Stimulated activated CD8-positive, alpha-beta memory T cell treated with anti-CD3 and anti-CD28 coated beads, Interleukin-12 subunit alpha, Interleukin-12 subunit beta, amount 100 ng/mL, for 24 hours (primary cell): ENCODE measurements around the gene CFAP92.

ENCODE experiments used
- DNase-seq: peaks from one replicate; pipeline ENCODE4 v3.0.0-alpha.2; 2020; ENCODE audit errors: extremely low read depth

Gene CFAP92

DNA sequence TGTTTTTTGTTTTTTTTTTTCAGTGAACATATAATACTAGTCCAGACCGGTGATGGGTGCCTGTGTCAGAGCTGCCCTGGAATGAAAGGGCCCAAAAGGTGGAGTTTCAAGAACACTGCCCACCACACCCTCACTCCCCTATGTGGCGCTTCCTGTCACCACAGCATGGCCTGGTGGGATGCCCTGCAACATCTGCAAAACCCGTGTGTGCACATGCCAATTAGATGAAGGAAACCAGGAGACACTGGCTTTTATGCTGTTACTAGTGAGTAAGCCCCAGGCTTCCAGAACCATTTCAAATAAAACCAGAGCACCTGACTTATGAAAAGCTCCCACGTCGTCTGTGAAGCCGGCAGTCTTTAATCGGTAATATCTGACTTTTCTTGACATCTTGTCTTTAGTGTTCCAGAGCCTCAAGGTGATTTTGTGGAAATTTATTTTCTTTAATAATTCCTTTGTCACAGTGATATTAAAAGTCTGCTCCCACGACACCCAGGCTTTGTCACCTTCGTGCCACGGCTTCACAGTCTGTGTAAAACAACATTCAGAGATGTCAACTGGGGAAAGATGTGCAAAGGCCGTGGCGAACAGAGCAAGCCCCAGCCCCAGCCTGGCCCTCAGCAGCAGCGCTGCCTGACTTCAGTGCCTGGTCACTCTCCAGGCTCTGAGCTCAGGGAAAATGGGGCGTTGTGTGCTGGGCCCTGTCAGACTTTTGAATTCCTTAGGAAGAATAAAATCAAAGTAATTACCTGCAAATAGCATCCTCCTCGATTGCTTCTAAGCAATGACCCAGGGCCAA lies 6.4 kb downstream of the CFAP92 start:
- DNase-seq, result no peak

GRCh38 chr3:128984596-128984995 lies 9.3 kb downstream of the CFAP92 start:
- no peak for DNase-seq

DNA sequence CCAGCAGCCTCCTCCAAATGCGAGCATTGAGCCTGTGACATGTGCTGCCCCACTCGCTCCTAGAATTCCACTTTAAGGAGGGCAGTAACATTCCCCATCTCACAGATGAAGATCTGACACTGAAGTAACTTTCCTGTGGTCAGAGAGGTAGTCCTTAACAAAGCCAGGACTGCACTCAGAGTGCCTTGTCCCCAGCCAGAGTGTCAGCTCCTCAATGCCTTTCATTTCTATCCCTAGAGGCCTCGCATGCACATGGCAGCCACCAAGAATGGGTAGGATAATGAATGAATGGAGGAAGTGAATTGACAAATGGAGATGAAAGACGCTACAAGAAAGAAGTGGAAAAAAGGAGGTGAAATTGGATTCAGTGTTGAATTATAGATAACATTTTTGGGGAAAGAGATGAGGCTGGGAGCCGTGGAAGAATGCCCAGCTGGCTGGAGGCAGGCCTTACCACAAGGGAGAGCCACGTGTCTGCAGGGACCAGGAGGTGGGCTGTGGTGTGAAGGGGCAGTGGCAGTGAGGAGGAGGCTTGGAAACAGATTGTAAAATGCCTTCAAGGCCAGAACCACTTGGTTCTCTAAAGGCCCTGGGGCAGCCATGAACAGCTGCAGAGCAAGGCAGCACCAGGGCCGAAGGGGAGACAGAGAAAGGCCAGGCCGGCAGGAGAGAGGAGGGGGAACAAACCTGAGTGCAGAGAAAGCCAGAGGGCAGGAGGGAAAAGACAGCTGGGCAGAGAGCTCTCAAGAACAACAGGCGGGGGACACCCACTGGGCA lies 10.4 kb downstream of the CFAP92 start:
- DNase-seq, result no peak

GRCh38 chr3:128975276-128975675 lies 18.6 kb downstream of the CFAP92 start:
- DNase-seq, result no peak

GRCh38 chr3:128973988-128974564 lies 19.8 kb downstream of the CFAP92 start:
- DNase-seq, result no peak

DNA sequence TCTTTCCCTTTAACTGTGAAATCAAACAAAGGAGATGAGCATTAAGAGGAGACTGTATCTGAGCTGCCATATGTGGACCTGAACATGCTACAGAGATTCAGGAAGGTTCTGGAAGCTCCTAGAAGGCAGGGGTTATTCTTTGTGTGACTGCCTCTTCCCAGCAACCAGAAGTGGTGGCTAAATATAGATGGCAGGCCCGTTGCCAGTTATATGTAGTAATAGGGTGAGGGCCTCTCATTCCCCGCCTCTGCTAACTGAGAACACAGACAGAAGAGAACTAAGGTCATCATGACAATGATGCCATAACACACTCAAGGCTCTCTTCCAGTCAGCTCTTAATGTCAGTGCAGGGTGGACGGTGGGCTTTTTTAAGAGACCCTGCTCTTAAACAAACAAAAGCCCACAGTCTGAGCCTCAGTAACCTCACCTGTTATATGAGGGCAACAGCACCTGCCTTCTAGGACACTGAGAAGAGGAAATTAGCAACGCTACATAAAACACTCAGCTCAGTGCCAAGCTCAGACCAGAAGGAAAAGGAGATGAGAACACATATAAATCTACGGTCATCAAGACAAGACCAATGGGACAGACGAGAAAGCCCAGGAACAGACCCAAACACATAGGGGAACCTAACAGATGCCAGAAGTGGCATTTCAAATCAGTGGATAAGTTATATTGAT lies 22.3 kb downstream of the CFAP92 start:
- no peak for DNase-seq

- DNase-seq, result no peak
These were observed 23.2 kb downstream of the CFAP92 start for GRCh38 chr3:128970740-128971047.

DNA sequence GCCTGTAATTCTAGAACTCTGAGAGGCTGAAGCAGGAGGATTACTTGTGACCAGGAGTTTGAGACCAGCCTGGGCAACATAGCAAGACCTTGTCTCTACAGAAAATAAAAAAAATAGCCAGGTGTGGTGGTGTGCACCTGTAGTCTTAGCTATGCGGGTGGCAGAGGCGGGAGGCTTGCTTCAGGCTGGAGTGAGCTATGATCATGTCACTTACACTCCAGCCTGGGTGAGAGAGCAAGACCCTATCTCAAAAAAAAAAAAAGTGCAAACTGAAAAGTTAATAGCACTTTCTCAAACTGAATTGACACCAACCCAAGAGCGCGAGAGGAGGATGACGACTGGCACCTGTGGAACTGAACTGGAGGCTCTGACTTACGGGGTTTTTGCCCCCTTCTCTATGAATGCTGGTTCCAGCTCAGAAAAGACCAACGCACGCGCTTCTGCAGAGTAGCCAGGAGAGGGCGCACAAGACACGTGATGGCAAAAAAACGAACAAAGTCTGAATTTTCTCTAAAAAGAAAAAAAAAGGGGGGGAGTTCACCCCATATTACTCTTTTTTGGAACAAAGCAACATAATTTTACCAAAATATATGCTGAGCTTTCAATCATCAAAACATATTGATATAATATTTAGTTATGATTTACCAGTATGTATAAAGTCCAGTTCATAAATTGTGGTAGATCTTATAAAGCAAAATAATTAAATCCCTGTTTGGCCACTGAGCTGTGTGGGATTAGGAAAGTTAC lies 23.7 kb downstream of the CFAP92 start:
- DNase-seq, result no peak

- no peak for DNase-seq
These were observed 26.0 kb downstream of the CFAP92 start for GRCh38 chr3:128967748-128968355.

GRCh38 chr3:128965818-128966217 lies 28.1 kb downstream of the CFAP92 start:
- no peak for DNase-seq

GRCh38 chr3:128965280-128965679 lies 28.6 kb downstream of the CFAP92 start:
- no peak for DNase-seq

DNA sequence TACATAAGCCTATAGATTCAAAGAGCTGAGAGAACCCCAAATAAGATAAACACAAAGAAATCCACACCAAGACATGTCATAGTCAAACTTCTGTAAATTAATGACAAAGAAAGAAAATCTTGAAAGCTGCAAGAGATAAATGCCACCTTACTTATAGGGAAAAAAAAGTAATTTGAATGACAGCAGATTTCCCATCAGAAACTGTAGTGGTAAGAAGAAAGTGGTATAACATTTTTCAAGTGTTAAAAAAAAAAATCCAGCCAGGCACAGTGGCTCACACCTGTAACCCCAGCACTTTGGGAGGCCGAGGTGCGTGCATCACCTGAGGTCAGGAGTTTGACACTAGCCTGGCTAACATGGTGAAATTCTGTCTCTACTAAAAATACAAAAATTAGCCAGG lies 37.4 kb downstream of the CFAP92 start:
- no peak for DNase-seq

DNA sequence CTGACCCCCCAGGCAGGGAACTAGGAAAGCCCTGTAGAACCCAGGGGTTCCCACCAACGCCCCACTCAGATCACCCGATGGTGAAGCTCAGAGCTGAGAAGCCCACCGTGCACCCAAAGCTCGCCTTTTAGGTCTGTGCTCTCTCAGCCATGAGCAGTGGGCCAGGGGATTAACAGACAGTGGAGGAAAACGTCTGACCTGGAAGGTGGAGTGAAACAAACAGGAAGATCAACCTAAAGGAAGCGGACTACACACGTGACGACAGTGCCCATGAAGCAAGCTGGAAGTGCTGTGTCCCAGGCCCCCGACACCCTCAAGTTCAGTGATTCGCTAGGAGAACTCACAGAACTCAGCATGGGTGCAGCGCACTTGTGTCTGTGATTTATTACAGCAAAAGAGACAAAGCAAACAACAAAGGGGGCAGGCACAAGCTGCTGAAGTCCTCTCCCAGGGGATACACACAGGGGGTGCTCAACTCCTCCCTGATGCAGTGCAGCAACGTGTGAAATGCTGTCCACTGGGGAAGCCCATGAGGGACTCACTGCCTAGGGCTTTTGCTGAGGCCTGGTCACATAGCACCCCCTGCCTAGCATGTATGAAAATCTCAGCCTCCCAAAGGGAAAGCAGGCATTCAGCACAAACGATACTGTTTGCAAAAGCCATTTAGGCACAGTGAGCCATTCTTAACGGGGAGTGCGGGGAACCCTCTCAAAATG lies 43.5 kb downstream of the CFAP92 start:
- DNase-seq, result no peak

DNA sequence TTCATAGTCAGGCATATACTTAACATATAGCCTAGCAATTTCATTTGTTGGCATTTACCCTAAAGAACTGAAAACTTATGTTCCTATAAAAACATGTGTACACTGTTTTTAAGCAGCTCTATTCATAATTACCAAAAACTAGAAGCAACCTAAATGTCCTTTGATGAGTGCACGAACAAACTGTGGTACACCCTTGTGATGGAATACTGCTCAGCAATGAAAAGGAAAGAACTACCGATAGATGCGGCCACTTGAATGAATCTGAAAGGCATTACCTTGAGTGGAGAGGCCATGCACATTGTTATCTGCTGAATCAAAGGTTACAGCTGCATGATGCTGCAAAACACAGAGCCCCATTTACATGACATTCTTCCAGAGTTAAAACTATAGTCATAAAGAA lies 44.7 kb downstream of the CFAP92 start:
- DNase-seq, result no peak

DNA sequence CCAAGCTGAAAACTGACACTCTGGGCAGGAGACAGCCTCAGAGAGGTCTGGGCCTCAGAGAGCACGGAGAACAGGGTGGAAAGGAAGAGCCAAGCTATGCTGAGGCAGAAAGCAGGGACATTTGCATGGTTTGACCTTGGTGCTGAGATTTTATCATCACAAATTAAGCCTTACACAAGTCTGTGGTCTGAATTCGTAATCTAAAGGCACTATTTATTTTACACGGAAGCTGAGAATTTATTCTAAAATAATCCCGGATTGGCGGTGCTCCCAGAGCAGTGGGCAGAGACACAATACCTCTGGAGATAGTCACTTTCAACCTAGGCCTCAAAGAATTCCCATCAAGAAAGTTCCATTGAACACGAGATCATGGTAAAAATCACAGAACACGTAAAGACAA lies 47.5 kb downstream of the CFAP92 start:
- no peak for DNase-seq

DNA sequence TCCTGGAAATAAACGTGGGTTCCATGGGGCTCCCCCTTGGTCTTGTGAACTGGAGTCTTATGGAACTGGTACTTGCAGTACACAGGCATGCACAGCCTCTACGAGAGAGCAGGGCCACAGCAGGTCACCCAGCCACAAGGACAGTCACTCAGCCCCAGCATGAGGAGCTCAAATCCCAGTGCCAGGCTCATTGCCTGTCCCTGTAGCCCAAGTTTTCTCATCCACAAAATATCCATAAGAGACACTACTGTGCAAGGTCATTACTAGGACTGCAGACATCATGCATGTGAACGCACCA lies 48.0 kb downstream of the CFAP92 start:
- DNase-seq, result no peak

- no peak for DNase-seq
These were observed 48.6 kb downstream of the CFAP92 start for GRCh38 chr3:128945041-128945877.

DNA sequence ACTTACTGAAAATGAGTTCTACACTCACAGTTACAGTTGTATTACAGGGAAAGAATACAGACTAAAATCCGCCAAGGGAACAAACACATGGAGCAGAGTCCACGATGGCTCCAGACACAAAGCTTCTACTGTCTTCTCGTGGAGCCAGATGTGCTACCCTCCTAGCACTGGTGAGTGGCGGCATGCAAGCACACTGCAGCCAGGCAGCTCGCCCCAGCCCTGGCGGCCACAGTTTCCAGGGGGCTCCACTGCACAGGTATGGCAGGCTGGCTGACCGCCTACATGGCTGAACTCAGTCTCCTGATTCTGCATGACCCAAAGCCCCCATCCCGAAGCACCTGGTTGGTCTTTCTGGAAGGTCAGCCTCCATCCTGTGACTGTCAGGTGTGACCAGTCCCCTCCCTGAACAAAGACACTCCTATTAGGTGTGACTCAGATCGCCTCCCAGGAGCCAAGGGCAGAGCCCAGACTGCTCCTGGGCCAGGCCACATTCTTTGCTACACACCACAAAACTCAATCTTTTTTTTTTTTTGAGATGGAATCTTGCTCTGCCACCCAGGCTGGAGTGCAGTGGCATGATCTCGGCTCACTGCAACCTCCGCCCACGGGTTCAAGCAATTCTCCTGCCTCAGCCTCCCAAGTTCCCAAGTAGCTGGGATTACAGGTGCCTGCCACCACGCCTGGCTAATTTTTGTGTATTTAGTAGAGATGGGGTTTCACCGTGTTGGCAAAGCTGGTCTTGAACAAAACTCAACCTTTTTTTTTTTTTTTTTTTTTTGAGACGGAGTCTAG lies 51.5 kb downstream of the CFAP92 start:
- DNase-seq, result no peak

GRCh38 chr3:128940252-128940651 lies 53.6 kb downstream of the CFAP92 start:
- no peak for DNase-seq
